ENCODE data around the gene FBN1. TPM values are rescaled to one million over a fixed set of nuclear protein-coding genes. Genes with fewer than 3 reads are reported as not detected.

Gene FBN1
- total and polyA plus RNA-seq, 10 of the 15 experiments (the other 5 are each of a cell fraction or from before 2014, with no cell fraction given): 2.2 to 15.3 (median 7.0) TPM

DNA sequence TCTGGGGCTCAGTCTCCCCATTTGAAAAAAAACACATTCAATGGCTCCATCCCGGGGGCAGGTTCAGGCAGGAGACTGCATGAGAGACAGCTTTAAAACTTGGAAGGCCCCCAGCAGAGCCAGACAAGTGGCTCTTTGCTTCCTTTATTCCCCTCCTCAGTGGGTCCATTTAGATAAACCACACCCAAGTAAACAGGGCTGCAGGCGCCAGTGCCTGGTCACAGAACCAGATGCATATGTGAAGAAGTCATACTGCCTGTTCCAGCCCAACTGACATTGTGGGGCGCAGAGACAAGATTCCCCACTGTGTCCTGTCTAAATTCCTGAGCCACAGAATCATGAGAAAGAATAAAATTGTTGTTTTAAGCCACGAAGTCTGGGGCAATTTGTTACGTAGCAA is 9.0 kb downstream of the FBN1 start:
- ChIA-PET SMC1A (ENCODE audit: uncharacterized antibody, unreplicated experiment) (no interaction called here), POLR2A (no interaction called here), RAD21 (ENCODE audit: unreplicated experiment) (no interaction called here), CTCF (interaction anchor here (7.3 kb wide), 1 partner anchor 279 kb away, joined by 88 read pairs; no protein-coding TSS in a partner anchor)
- DNase-seq (ENCODE audit: low read depth, low spot score) (no peak), FAIRE-seq (no peak), ATAC-seq (no peak)
- no peaks in the 10 kb centered on the region for H4K20me1 ChIP-seq (ENCODE audit: control insufficient read depth, insufficient read depth)
- BruUV-seq (replicated peaks): no TSS peak
- H2AFZ ChIP-seq (ENCODE audit: control insufficient read depth, low read depth, low read length): no peak overlapping the region
- H3K9me3 ChIP-seq (replicated peaks; ENCODE audit: control insufficient read depth, insufficient read depth, low read length): no peaks in the 10 kb centered on the region
- no peak overlapping the region for H3K4me2 ChIP-seq (ENCODE audit: control insufficient read depth, insufficient read depth)
- H3K9ac ChIP-seq (ENCODE audit: control insufficient read depth, insufficient read depth, low read length): no peak overlapping the region
- no peak overlapping the region for H3K4me3 ChIP-seq
- H3K4me1 ChIP-seq (ENCODE audit: control insufficient read depth, insufficient read depth, low read length): no peaks in the 10 kb centered on the region
- 87% methylated on average over 5 of the region's 5 CpGs for WGBS (ENCODE audit: insufficient coverage, insufficient replicate concordance, low lambda C conversion rate, missing lambda C conversion rate)
- H3K27ac ChIP-seq (ENCODE audit: control insufficient read depth, insufficient read depth): no peak overlapping the region
- intact Hi-C loops (cut with micrococcal nuclease; ENCODE audit: unreplicated experiment): no loop called here
- no peaks in the 10 kb centered on the region for H3K27me3 ChIP-seq (replicated peaks in 1 of 2; ENCODE audit: control insufficient read depth in 2 of 2, insufficient read depth in 2 of 2, low read length in 1 of 2)
- in situ Hi-C loops (cut with MboI): no loop called here
- H3K79me2 ChIP-seq (ENCODE audit: control insufficient read depth, insufficient read depth, low read length): peaks cover under 1% of the 10 kb centered on the region; the same call in 1 of the 2 replicates
- no peak for TF ChIP-seq TARDBP (IDR thresholded peaks at IDR 0.05; ENCODE audit: borderline replicate concordance)
- TF ChIP-seq KLF5 (IDR thresholded peaks at IDR 0.05; ENCODE audit: partially characterized antibody): no peak
- no peak for TF ChIP-seq TCF3 (IDR thresholded peaks at IDR 0.05; ENCODE audit: borderline replicate concordance, insufficient read depth, low read depth, low read length)
- TF ChIP-seq, protein P1, sequence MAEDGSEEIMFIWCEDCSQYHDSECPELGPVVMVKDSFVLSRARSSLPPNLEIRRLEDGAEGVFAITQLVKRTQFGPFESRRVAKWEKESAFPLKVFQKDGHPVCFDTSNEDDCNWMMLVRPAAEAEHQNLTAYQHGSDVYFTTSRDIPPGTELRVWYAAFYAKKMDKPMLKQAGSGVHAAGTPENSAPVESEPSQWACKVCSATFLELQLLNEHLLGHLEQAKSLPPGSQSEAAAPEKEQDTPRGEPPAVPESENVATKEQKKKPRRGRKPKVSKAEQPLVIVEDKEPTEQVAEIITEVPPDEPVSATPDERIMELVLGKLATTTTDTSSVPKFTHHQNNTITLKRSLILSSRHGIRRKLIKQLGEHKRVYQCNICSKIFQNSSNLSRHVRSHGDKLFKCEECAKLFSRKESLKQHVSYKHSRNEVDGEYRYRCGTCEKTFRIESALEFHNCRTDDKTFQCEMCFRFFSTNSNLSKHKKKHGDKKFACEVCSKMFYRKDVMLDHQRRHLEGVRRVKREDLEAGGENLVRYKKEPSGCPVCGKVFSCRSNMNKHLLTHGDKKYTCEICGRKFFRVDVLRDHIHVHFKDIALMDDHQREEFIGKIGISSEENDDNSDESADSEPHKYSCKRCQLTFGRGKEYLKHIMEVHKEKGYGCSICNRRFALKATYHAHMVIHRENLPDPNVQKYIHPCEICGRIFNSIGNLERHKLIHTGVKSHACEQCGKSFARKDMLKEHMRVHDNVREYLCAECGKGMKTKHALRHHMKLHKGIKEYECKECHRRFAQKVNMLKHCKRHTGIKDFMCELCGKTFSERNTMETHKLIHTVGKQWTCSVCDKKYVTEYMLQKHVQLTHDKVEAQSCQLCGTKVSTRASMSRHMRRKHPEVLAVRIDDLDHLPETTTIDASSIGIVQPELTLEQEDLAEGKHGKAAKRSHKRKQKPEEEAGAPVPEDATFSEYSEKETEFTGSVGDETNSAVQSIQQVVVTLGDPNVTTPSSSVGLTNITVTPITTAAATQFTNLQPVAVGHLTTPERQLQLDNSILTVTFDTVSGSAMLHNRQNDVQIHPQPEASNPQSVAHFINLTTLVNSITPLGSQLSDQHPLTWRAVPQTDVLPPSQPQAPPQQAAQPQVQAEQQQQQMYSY (CRISPR knock-in tag; IDR thresholded peaks at IDR 0.05): no peak
- TF ChIP-seq ASH2L (IDR thresholded peaks at IDR 0.05; ENCODE audit: borderline replicate concordance, low read depth): no peak
- TF ChIP-seq, protein P2, sequence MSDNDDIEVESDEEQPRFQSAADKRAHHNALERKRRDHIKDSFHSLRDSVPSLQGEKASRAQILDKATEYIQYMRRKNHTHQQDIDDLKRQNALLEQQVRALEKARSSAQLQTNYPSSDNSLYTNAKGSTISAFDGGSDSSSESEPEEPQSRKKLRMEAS (IDR thresholded peaks at IDR 0.05; ENCODE audit: low read depth, low read length): no peak
- no peak for TF ChIP-seq CBFB (IDR thresholded peaks at IDR 0.05; ENCODE audit: low read depth)
- TF ChIP-seq POU2F2 (IDR thresholded peaks at IDR 0.05; ENCODE audit: borderline replicate concordance, low read depth, low read length): no peak
- TF ChIP-seq HDGF (IDR thresholded peaks at IDR 0.05): no peak
- H3K36me3 ChIP-seq (ENCODE audit: control insufficient read depth in 2 of 2, insufficient read depth in 2 of 2, low read length in 1 of 2): no peaks in the 10 kb centered on the region
